ENCODE data around the gene LYL1. TPM values are rescaled to one million over a fixed set of nuclear protein-coding genes. Genes with fewer than 3 reads are reported as not detected.
A peak's percentile ranks its signal among the peaks of the same experiment; 100 is the strongest.
"Not testable (repeated sequence)": the region's sequence is repeated elsewhere in the genome, so short reads cannot be mapped to it uniquely, and the experiment has no call there.

LYL1 gene
- total RNA-seq, 3 donors from 2014 or later, result 1.7 to 7.6 (median 4.7) TPM

GRCh38 chr19:13149628-13150186 lies 47.0 kb upstream of the LYL1 start:
- no peak for TF ChIP-seq CTCF (IDR thresholded peaks at IDR 0.05)
- DNase-seq (peak in 2 of 3 donors; percentile 80 to 85), ATAC-seq (peak; percentile 4)
- peaks cover 3% of the 10 kb centered on the region for H3K36me3 ChIP-seq (ENCODE audit: low read depth)
- H3K4me1 ChIP-seq (ENCODE audit: low read depth), result peaks cover 16% of the 10 kb centered on the region
- peak overlapping the region; percentile 56 for H3K4me3 ChIP-seq
- intact Hi-C loops (cut with DNase I, micrococcal nuclease), result no loop called here
- no peaks in the 10 kb centered on the region for H3K9me3 ChIP-seq

- ATAC-seq; H3K9me3 ChIP-seq; H3K36me3 ChIP-seq (ENCODE audit: low read depth); DNase-seq; intact Hi-C loops (cut with DNase I, micrococcal nuclease): not testable (repeated sequence)
- Histone ChIP-seq H3K4me3 (peak overlapping the region; percentile 56), H3K4me1 (ENCODE audit: low read depth) (peaks cover 16% of the 10 kb centered on the region)
These were observed 46.5 kb upstream of the LYL1 start for GRCh38 chr19:13149173-13149627.

GRCh38 chr19:13146763-13147563 lies 44.3 kb upstream of the LYL1 start:
- Histone ChIP-seq H3K9me3 (no peaks in the 10 kb centered on the region), H3K4me1 (ENCODE audit: low read depth) (peaks cover 16% of the 10 kb centered on the region), H3K4me3 (no peak overlapping the region), H3K36me3 (ENCODE audit: low read depth) (no peaks in the 10 kb centered on the region)
- DNase-seq (peak in 2 of 3 donors; percentile 39 to 67), ATAC-seq (no peak)
- intact Hi-C loops (cut with DNase I, micrococcal nuclease), result no loop called here
- no peak for TF ChIP-seq CTCF (IDR thresholded peaks at IDR 0.05)

GRCh38 chr19:13139633-13140311 lies 37.1 kb upstream of the LYL1 start:
- DNase-seq (no peak), ATAC-seq (no peak)
- Histone ChIP-seq H3K4me1 (ENCODE audit: low read depth) (peaks cover 5% of the 10 kb centered on the region), H3K36me3 (ENCODE audit: low read depth) (no peaks in the 10 kb centered on the region), H3K4me3 (no peak overlapping the region), H3K9me3 (no peaks in the 10 kb centered on the region)
- TF ChIP-seq CTCF (IDR thresholded peaks at IDR 0.05), result no peak
- intact Hi-C loops (cut with DNase I, micrococcal nuclease), result no loop called here

- no peak for DNase-seq
- ATAC-seq, result no peak
- TF ChIP-seq CTCF (IDR thresholded peaks at IDR 0.05), result no peak
- Histone ChIP-seq H3K9me3 (no peaks in the 10 kb centered on the region), H3K36me3 (ENCODE audit: low read depth) (no peaks in the 10 kb centered on the region), H3K4me1 (ENCODE audit: low read depth) (peaks cover 5% of the 10 kb centered on the region), H3K4me3 (no peak overlapping the region)
- intact Hi-C loops (cut with DNase I, micrococcal nuclease), result no loop called here
These were observed 36.2 kb upstream of the LYL1 start for GRCh38 chr19:13138916-13139198.
